Colon (tissue), 2 donors: ENCODE results near the gene RNF5.
"Not testable (repeated sequence)": the region's sequence is repeated elsewhere in the genome, so short reads cannot be mapped to it uniquely, and the experiment has no call there.

Experiments
- FAIRE-seq: peaks from 2 replicates; lab custom pipeline; 2012; peaks lifted over from hg19 to GRCh38; lab: Jason Lieb, UNC
- donor health status: control.
- donor health status: control.

RNF5 gene

GRCh38 chr6:32175711-32176475 is 2.3 kb upstream of the RNF5 start, which contains the start of gene AGPAT1:
AGPAT1 (minus strand) TSS chr6:32176084; CDS start chr6:32171496, 4,588 bp downstream.
- FAIRE-seq = no peak

GRCh38 chr6:32176476-32177182 is 1.6 kb upstream of the RNF5 start:
- no peak for FAIRE-seq

- no peak for FAIRE-seq
Observed at GRCh38 chr6:32177183-32177787, 920 bp upstream of the RNF5 start.

GRCh38 chr6:32178547-32179440 is 589 bp downstream of the RNF5 start:
- FAIRE-seq = no peak

- no peak for FAIRE-seq
Observed at GRCh38 chr6:32179766-32180405, 1.7 kb downstream of the RNF5 start.

- no peak for FAIRE-seq
Observed at GRCh38 chr6:32181148-32181702, 3.0 kb downstream of the RNF5 start.

GRCh38 chr6:32181915-32182529 is 3.8 kb downstream of the RNF5 start:
- FAIRE-seq = no peak

GRCh38 chr6:32182555-32182981 is 4.4 kb downstream of the RNF5 start:
- FAIRE-seq = no peak

- no peak for FAIRE-seq
Observed at GRCh38 chr6:32183030-32183429, 4.8 kb downstream of the RNF5 start.

- no peak for FAIRE-seq
Observed at GRCh38 chr6:32183483-32184083, 5.4 kb downstream of the RNF5 start.

GRCh38 chr6:32184084-32184640 is 6.0 kb downstream of the RNF5 start, which contains the start of gene AGER:
AGER (minus strand) TSS chr6:32184253; CDS start chr6:32184222, 31 bp downstream.
- FAIRE-seq = no peak

GRCh38 chr6:32185681-32186131 is 7.5 kb downstream of the RNF5 start:
- not testable (repeated sequence) for FAIRE-seq

GRCh38 chr6:32186151-32186840 is 8.1 kb downstream of the RNF5 start:
- FAIRE-seq = not testable (repeated sequence)

GRCh38 chr6:32187009-32187709 is 9.0 kb downstream of the RNF5 start:
- FAIRE-seq = no peak

- not testable (repeated sequence) for FAIRE-seq
Observed at GRCh38 chr6:32187725-32188380, 9.6 kb downstream of the RNF5 start.

GRCh38 chr6:32188381-32189068 is 10.3 kb downstream of the RNF5 start:
- FAIRE-seq = no peak

- FAIRE-seq = no peak
Observed at GRCh38 chr6:32189069-32189741, 11.0 kb downstream of the RNF5 start.
